Esophagus mucosa (tissue), 1 donor: Measurements from ENCODE around the gene PTPRG. TPM values are rescaled to one million over a fixed set of nuclear protein-coding genes. Genes with fewer than 3 reads are reported as not detected.
"Not testable (repeated sequence)": the region's sequence is repeated elsewhere in the genome, so short reads cannot be mapped to it uniquely, and the experiment has no call there.

Experiments
- ATAC-seq: fragments of 200-7000 bp; cut with Tn5 transposase; one replicate; pipeline ENCODE4 v1.9.1; 2020
- total RNA-seq: library from RNA; stranded (reverse); gene quantifications from one replicate; pipeline ENCODE4 v1.2.4, GENCODE V29; 2023
- donor health status: DM: yes; HTN: yes; CAD: no.

PTPRG gene
- total RNA-seq, 1 donor from 2014 or later = 9.2 TPM

DNA sequence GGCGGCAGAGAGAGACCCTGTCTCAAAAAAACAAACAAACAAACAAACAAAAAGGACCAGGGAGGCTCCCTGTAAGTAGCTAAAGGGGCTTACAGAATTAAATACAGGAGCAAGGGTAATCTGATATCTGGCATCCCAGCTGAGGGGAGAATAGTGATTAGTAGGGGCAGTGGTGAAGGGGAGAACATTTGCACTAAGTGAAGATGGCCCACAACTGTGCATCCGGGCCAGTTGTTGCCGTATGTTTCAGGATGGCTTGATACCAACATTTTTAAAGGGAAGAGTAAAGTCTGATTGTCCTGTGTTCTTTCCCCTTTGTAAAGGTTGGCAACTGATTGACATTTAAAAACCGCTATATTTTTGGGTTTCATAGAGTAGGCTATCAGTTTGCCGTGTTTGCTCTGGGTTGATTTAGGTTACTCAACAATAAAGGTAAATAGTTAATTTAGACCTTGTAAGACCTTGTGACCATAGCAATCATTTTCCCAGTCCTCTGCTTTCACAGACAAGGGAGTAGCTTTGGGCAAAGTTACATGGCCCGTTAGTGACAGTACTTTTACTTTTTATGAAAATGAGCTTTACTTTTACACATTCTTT lies 167.8 kb downstream of the PTPRG start:
- ATAC-seq = no peak

DNA sequence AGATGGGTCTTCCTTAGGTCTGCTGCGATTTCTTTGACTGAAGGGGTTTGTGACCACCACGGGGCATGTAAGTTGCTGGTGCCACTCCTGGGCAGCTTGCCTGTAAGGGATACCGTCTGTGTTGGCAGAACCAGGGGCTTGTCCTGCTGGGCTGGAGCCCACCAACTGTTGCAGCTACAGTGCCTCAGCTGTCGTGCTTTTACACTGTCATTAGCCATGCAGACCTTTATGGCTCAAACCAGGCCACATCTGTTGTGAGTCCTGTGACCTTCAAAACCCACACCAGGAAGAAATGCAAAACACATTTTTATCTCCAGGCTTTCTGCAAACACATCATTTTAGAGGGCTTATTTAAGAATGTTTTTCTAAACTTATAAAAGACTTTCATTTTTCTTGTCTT lies 168.7 kb downstream of the PTPRG start:
- no peak for ATAC-seq

GRCh38 chr3:61730577-61731231 lies 169.3 kb downstream of the PTPRG start:
- ATAC-seq = no peak

- no peak for ATAC-seq
These were observed 171.6 kb downstream of the PTPRG start for GRCh38 chr3:61733000-61733399.

- no peak for ATAC-seq
These were observed 172.5 kb downstream of the PTPRG start for GRCh38 chr3:61733876-61734275.

- no peak for ATAC-seq
These were observed 173.6 kb downstream of the PTPRG start for GRCh38 chr3:61734749-61735686.

GRCh38 chr3:61736506-61736905 lies 175.1 kb downstream of the PTPRG start:
- ATAC-seq = no peak

DNA sequence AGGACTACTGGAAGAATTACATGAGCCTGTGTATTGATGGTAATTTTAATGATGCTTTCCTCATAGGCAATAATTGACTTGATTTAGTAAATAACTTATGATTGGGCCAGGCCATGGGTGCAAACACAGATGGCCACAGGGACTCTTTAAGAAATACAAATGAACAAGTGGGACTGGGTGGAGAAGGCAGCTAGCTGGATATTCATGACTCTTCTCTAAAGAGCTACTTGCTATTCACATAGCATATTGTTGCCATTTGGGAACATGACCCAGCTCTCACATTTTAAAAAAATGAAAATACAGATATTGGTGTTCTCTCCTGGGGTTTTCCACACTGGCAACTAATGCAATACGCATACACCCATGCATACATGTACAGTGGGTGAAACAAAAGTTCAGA lies 178.3 kb downstream of the PTPRG start:
- ATAC-seq = no peak

GRCh38 chr3:61740494-61740893 lies 179.1 kb downstream of the PTPRG start:
- ATAC-seq = no peak

DNA sequence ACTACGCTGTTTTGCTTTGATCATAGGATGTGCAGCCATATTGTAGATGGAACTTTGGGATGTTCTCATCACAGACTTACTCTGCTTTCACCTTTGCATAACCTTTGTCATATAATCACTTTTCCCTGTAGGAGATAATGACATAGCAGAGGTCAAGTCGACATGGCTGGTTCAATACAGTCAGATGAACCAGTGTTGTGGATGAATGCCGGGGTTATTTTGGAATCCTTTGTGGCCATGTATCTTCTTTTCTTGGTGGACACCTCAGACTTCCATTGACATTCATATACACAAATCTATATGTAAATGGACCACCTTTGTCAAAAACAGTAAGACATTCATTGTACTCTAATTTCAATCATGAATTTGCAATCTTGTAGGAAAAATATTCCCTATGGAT lies 180.2 kb downstream of the PTPRG start:
- ATAC-seq = no peak

GRCh38 chr3:61742006-61742405 lies 180.6 kb downstream of the PTPRG start:
- ATAC-seq = no peak

DNA sequence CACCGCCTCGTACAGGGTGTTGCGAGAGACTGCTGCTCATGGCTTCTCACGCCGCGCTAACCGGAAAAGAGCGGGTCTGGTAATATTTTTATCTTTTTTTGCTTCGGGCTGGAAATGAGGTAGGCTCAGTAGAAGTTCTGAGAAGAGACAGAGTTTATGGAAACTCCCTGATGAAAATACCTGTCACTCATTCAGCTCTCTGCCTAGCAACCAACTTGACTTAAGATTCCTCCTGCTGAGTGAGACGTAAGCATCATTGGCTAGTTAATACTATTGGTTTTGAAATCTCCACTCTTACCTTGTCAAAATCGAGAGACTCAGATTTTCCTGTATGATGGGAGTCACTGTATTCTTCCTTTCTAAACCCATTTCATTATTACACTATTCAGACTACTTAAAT lies 181.7 kb downstream of the PTPRG start:
- no peak for ATAC-seq

DNA sequence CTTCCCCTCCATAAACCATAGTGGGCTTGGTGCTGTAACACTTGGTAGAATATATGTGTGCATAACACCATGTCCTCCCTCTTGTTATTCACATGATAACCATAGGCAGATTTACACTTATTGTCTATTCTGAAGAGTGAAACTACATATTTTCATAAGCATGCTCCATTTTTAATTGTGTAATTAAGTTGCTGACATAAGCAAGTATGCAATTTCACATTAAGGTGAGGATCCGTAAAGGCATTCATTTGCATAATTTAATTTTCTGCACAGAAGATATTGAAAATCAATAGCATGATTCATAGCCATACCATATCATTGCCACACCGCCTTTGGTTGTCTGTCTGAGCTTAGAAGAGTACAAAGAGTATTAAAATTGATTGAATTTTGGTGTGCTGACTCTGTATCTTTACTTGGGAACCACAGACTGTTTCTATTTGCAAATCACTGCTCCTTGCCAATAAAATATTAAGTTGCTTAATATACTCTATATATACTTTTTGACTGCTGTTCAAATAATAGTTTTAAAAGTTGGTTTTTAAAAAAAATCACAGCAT lies 182.4 kb downstream of the PTPRG start:
- no peak for ATAC-seq

GRCh38 chr3:61748288-61748687 lies 186.9 kb downstream of the PTPRG start:
- ATAC-seq = no peak

- ATAC-seq = no peak
These were observed 189.4 kb downstream of the PTPRG start for GRCh38 chr3:61750766-61751165.

- ATAC-seq = no peak
These were observed 197.5 kb downstream of the PTPRG start for GRCh38 chr3:61758839-61759238.

DNA sequence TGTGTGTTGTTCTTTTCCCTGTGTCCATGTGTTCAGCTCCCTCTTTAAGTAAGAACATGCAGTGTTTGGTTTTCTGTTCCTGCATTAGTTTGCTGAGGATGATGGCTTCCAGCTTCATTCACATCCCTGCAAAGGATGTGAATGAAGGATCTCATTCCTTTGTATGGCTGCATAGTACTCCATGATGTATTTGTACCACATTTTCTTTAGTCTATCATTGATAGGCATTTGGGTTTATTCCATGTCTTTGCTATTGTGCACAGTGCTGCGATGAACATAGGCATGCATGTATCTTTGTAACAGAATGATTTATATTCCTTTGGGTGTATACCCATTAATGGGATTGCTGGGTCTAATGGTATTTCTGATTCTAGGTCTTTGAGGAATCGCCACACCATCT lies 199.4 kb downstream of the PTPRG start:
- not testable (repeated sequence) for ATAC-seq

- ATAC-seq = no peak
These were observed 200.5 kb downstream of the PTPRG start for GRCh38 chr3:61761694-61762430.

GRCh38 chr3:61765157-61765876 lies 203.9 kb downstream of the PTPRG start:
- ATAC-seq = no peak

- ATAC-seq = no peak
These were observed 207.1 kb downstream of the PTPRG start for GRCh38 chr3:61768284-61769037.
